ENCODE results near the gene RAB3IL1.

RAB3IL1 gene

DNA sequence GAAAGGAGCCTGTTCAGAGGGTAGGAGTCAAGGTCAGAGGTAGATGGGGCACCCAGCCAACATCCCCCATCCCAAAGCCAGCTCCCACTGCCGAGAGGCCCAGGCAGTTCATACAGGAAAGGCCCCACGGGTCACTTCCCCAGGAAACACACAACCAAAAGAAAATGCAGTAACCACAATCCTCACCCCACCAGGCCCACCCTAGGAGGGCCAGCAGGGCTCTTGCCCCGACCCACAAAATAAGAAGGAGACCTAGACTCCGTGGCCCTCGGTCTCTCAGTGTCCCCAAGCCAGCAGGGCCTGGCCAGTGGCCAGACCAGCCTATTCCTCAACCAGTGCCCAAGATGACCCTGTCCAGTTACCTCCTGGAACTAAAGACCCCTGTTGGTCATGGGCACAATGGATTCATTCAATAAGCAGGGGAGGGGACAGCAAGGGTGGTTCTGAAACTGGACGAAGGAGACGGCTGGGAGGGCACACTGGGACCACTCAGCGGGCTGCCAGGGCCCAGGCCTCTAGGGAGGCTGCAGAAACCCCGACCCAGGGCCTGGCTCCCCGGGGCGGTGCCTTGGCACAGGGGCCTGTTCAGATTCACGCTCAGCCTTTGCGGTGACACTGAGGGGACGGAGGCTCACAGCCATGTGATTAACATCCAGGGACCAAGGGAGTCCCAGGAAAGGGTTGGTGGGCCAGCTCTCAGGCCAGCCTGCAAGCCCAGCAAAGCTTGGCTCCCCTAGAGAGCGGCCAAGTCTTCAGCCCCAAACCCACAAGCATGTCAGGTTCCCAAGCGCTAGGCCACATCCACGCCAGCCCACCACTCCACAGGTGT is 5.5 kb downstream of the RAB3IL1 start:
- peak; percentile 24 to 61 for DNase-seq
- H3K36me3 ChIP-seq: peaks cover 0 to 10% (median 7%) of the 10 kb centered on the region in 3 donors
- intact Hi-C loops (cut with DNase I; ENCODE audit: low total_unique reads): no loop called here
- no peaks in the 10 kb centered on the region for H3K9me3 ChIP-seq
- no peak overlapping the region for H3K4me3 ChIP-seq
- TF ChIP-seq, protein P1, sequence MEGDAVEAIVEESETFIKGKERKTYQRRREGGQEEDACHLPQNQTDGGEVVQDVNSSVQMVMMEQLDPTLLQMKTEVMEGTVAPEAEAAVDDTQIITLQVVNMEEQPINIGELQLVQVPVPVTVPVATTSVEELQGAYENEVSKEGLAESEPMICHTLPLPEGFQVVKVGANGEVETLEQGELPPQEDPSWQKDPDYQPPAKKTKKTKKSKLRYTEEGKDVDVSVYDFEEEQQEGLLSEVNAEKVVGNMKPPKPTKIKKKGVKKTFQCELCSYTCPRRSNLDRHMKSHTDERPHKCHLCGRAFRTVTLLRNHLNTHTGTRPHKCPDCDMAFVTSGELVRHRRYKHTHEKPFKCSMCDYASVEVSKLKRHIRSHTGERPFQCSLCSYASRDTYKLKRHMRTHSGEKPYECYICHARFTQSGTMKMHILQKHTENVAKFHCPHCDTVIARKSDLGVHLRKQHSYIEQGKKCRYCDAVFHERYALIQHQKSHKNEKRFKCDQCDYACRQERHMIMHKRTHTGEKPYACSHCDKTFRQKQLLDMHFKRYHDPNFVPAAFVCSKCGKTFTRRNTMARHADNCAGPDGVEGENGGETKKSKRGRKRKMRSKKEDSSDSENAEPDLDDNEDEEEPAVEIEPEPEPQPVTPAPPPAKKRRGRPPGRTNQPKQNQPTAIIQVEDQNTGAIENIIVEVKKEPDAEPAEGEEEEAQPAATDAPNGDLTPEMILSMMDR (IDR thresholded peaks at IDR 0.05): no peak
- H3K27me3 ChIP-seq: no peaks in the 10 kb centered on the region
- H3K27ac ChIP-seq: no peak overlapping the region
- H3K4me1 ChIP-seq: peaks cover 0 to 17% (median 2%) of the 10 kb centered on the region in 4 donors

DNA sequence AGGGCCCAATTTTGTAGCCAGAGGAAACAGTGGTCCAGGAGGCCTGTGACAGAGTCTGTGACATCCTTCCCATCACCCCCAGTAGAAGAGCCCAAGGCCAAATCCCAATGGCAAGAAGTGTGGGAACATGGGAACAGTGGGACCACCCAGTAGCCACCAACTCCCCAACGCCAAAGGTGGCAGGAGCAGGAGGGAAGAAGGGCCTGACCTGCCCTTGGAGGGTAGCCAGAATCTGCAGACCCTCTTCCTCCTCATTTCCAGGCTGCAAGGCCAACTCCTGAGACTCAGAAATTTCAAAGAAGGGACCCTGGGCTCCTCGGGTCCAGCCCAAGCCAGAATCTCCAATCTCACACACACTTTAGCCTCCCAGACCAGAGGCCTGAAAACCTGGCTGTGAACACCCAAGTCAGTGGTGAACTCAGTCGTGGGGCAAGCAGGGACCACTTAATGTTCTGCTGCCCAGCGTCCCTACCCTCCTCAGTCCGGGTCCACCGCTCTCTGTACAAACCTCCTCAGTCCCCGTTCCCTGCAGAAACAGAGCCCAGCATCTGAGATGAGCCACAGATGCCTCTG is 6.2 kb downstream of the RAB3IL1 start:
- TF ChIP-seq, protein P1 (IDR thresholded peaks at IDR 0.05): no peak
- Histone ChIP-seq H3K9me3 (no peaks in the 10 kb centered on the region), H3K27ac (no peak overlapping the region), H3K36me3 (peaks cover 0 to 17% (median 14%) of the 10 kb centered on the region in 3 donors), H3K4me3 (no peak overlapping the region), H3K4me1 (peaks cover 0 to 11% (median 0%) of the 10 kb centered on the region in 4 donors), H3K27me3 (no peaks in the 10 kb centered on the region)
- DNase-seq: peak in 1 of 2 donors; percentile 46
- intact Hi-C loops (cut with DNase I; ENCODE audit: low total_unique reads): no loop called here

DNA sequence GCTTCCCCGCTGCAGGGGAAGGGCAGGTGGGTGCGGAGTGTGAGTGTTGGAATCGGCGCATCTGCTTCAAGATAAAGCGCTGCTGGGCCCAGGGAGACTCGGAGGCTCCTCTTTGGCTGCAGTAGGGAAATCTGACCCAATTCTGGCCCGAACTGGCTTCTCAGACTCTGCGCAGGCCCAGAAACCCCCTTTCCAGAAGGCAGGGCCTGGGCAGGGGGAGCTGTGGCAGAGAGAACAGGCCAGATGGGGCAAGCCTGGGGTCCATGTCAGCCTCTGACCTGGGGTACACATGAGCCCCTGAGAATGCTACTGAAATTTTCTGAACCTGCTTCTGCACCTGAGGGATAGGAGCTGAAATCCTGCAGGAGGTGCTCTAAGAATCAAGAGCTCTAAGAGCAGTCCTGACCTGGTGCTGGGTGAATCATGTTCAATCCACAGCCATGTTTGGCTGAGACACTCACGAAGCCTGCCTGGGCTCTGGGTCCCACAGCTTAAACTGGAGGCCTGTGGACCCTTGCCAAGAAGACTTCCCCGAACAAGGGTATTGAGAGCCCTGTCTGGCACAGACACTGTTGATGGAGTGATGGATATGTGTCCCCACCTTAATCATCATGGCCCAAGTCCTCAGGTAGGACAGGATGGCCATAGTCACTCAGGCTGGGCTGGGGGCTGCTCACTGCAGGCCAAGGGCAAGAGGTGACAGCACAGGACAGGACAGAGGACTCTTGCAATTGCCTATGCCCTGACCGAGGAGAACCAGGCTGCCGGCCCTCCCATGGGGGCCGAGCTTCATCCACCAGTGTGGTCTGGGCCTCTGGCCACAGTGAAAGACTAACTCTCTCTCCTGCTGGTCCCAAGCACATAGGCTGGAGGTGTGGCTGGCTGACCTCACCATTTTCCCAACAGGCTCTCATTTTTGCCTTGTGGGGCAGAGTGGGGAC is 6.9 kb downstream of the RAB3IL1 start:
- intact Hi-C loops (cut with DNase I; ENCODE audit: low total_unique reads): no loop called here
- Histone ChIP-seq H3K27me3 (no peaks in the 10 kb centered on the region), H3K9me3 (no peaks in the 10 kb centered on the region), H3K4me1 (peaks cover 0 to 11% (median 0%) of the 10 kb centered on the region in 4 donors), H3K4me3 (no peak overlapping the region), H3K36me3 (peaks cover 0 to 24% (median 21%) of the 10 kb centered on the region in 3 donors), H3K27ac (no peak overlapping the region)
- DNase-seq: peak in 1 of 2 donors; percentile 31
- TF ChIP-seq, protein P1 (IDR thresholded peaks at IDR 0.05): no peak

DNA sequence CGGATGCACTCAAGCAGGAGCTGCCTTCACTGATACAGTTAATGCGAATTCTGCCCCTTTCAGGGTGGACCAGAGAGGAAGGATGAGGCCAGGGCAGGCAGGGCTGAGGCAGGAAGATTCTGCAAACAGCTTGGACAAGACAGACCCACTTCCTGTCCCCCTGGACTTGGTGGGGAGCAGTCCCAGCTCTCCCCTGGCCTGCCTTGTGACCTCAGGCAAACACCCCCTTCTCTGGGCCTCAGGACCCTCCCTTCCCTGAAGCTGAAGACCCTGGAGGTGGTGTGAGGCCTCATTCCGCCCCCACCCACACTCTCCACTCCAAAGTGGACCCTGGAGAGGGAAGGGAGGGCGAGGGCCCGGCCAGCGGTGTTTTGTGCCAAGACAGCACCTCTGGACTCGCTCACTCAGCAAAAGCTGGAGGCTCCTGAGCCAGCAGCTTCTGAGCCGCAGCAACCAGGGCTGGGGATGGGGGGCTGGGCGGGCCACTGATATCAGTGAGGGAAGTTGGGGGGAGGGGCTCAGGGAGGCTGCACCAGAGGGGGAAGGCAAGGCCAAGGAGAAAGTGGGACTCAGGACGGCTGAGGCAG is 8.5 kb downstream of the RAB3IL1 start:
- Histone ChIP-seq H3K4me1 (peaks cover 0 to 11% (median 0%) of the 10 kb centered on the region in 4 donors), H3K27me3 (no peaks in the 10 kb centered on the region), H3K9me3 (no peaks in the 10 kb centered on the region), H3K36me3 (peaks cover 0 to 40% (median 36%) of the 10 kb centered on the region in 3 donors), H3K27ac (no peak overlapping the region), H3K4me3 (no peak overlapping the region)
- intact Hi-C loops (cut with DNase I; ENCODE audit: low total_unique reads): no loop called here
- TF ChIP-seq, protein P1 (IDR thresholded peaks at IDR 0.05): no peak
- DNase-seq: peak in 1 of 2 donors; percentile 64
